Liver (tissue), 9 donors: Measurements from ENCODE around the gene ZGRF1. TPM values are rescaled to one million over a fixed set of nuclear protein-coding genes. Genes with fewer than 3 reads are reported as not detected.

Source experiments
- DNase-seq: peaks from one replicate; pipeline ENCODE4 v3.0.0-alpha.2; 2017; ENCODE audit warnings: low spot score
- H3K27ac ChIP-seq, 2 donors: one replicate each; pipeline ENCODE4 v1.7.0; 2013; ENCODE audit warnings: inconsistent platforms in 2 of 2, low read length in 2 of 2, control low read depth in 1 of 2, low read depth in 1 of 2, mild to moderate bottlenecking in 1 of 2
- H3K27me3 ChIP-seq, 4 donors: one replicate each; pipeline versions ENCODE4 v1.6.1 to v1.7.0; 2013; ENCODE audit warnings: low read length in 3 of 4, inconsistent platforms in 1 of 4, mild to moderate bottlenecking in 1 of 4, moderate library complexity in 1 of 4; ENCODE audit not compliant: control insufficient read depth in 4 of 4, insufficient read depth in 4 of 4
- H3K36me3 ChIP-seq, 4 donors: one replicate each; pipeline versions ENCODE4 v1.6.1 to v1.7.0; 2013; ENCODE audit warnings: low read length in 3 of 4, mild to moderate bottlenecking in 3 of 4, low read depth in 1 of 4, moderate library complexity in 1 of 4; ENCODE audit not compliant: control insufficient read depth in 4 of 4, insufficient read depth in 3 of 4
- H3K4me1 ChIP-seq, 4 donors: one replicate each; pipeline versions ENCODE4 v1.6.1 to v1.7.0; 2013; ENCODE audit warnings: low read length in 3 of 4, mild to moderate bottlenecking in 3 of 4, moderate library complexity in 1 of 4; ENCODE audit not compliant: control insufficient read depth in 4 of 4, insufficient read depth in 4 of 4
- H3K4me3 ChIP-seq, 3 donors: one replicate each; pipeline versions ENCODE4 v1.6.1 to v1.7.0; 2013; ENCODE audit warnings: low read length in 3 of 3, control low read depth in 1 of 3, low read depth in 1 of 3, mild to moderate bottlenecking in 1 of 3
- H3K9ac ChIP-seq, 2 donors: one replicate each; pipeline ENCODE4 v1.7.0; 2013; ENCODE audit warnings: low read length in 2 of 2, mild to moderate bottlenecking in 2 of 2, moderate library complexity in 2 of 2, control low read depth in 1 of 2, low read depth in 1 of 2
- H3K9me3 ChIP-seq, 4 donors: one replicate each; pipeline versions ENCODE4 v1.6.1 to v1.7.0; 2013; ENCODE audit warnings: low read length in 3 of 4; ENCODE audit not compliant: control insufficient read depth in 4 of 4
- EGR1 ChIP-seq, 2 donors: IDR thresholded peaks; 2 replicates each; pipeline ENCODE4 v1.6.1; 2016 to 2018; ENCODE audit warnings: antibody characterized with exemption in 2 of 2, low read depth in 2 of 2
- FOXA1 ChIP-seq: IDR thresholded peaks from 2 replicates; pipeline ENCODE4 v1.6.1; 2016; ENCODE audit warnings: antibody characterized with exemption
- FOXA2 ChIP-seq: IDR thresholded peaks from 2 replicates; pipeline ENCODE4 v1.6.1; 2016; ENCODE audit warnings: antibody characterized with exemption
- GABPA ChIP-seq, 2 donors: IDR thresholded peaks in 1 of 2; conservative IDR thresholded peaks in 1 of 2; 2 replicates each; pipeline ENCODE4 v1.6.1; 2016; ENCODE audit warnings: antibody characterized with exemption in 2 of 2, mild to moderate bottlenecking in 1 of 2, moderate library complexity in 1 of 2
- HNF4G ChIP-seq: IDR thresholded peaks from 2 replicates; pipeline ENCODE4 v1.6.1; 2016; ENCODE audit warnings: antibody characterized with exemption
- JUND ChIP-seq, 2 donors: IDR thresholded peaks; 2 replicates each; pipeline ENCODE4 v1.6.1; 2016; ENCODE audit warnings: antibody characterized with exemption in 2 of 2
- NR2F2 ChIP-seq: IDR thresholded peaks from 2 replicates; pipeline ENCODE4 v1.6.1; 2016; ENCODE audit warnings: antibody characterized with exemption
- RAD21 ChIP-seq, 2 donors: IDR thresholded peaks; 2 replicates each; pipeline ENCODE4 v1.6.1; 2016; ENCODE audit warnings: antibody characterized with exemption in 2 of 2, mild to moderate bottlenecking in 2 of 2
- TAF1 ChIP-seq: conservative IDR thresholded peaks from 2 replicates; pipeline ENCODE4 v1.6.1; 2016; ENCODE audit warnings: antibody characterized with exemption, mild to moderate bottlenecking
- YY1 ChIP-seq: IDR thresholded peaks from 2 replicates; pipeline ENCODE4 v1.6.1; 2016; ENCODE audit warnings: antibody characterized with exemption, mild to moderate bottlenecking
- WGBS: extraction: QIAGEN DNeasy Blood & Tissue Kit; methylation state at CpG from one replicate; pipeline ENCODE4 v1.1.7; 2013; 5-methylcytosine and 5-hydroxymethylcytosine counted together
- polyA plus RNA-seq, 2 donors: library from polyadenylated mRNA; stranded (reverse) in 1 of 2; unstranded in 1 of 2; fragments of 200-250 nt in 1 of 2; fragments of >200 nt in 1 of 2; fragmentation: Nextera tagmentation in 1 of 2; extraction: Ambion mirVana in 1 of 2; gene quantifications; one replicate each; pipeline versions ENCODE4 v1.2.1 to v1.2.3, GENCODE V29; 2013 to 2015
- total RNA-seq, 2 donors: library from RNA; depleted of rRNA; stranded (reverse); fragments of >200 nt; gene quantifications; one replicate each; pipeline ENCODE4 v1.2.3, GENCODE V29; 2014
- TF ChIP-seq, protein P1 (sequence below): IDR thresholded peaks from 2 replicates; pipeline ENCODE4 v1.6.1; 2016; ENCODE audit warnings: antibody characterized with exemption, mild to moderate bottlenecking
- TF ChIP-seq, protein P2 (sequence below): IDR thresholded peaks from 2 replicates; pipeline ENCODE4 v1.6.1; 2016; ENCODE audit warnings: antibody characterized with exemption
- TF ChIP-seq, protein P3 (sequence below): IDR thresholded peaks from 2 replicates; pipeline ENCODE4 v1.6.1; 2016; ENCODE audit warnings: antibody characterized with exemption
- TF ChIP-seq, protein P4 (sequence below): fragments of 150-350 bp; IDR thresholded peaks from 2 replicates; pipeline ENCODE4 v1.5.1; 2017; ENCODE audit warnings: improper control_type of control experiment, low read depth, low read length; ENCODE audit not compliant: missing input control
- donor health status: healthy.
- donor health status: healthy.
- donor health status: healthy.
- donor health status: healthy.
- donor health status: healthy.

Gene ZGRF1
- total and polyA plus RNA-seq, 4 donors, result 0.38 to 12.7 (median 2.1) TPM

DNA sequence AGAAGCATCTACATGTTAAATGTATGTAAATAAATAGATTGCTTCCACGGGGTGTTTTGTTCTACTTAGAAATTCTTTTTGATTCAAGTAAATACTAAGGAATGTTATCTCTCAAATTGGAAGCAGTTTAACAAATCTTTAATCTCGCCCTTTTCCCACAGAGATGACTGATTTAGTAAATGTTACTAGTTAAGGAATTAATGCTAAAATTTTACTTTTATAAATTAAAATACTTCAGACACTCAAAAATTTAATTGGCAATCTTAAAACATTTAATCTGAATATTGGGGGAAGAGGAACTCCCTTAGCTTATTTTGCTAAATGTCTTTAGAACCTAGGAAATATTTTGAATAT lies 12.3 kb upstream of the ZGRF1 start:
- Histone ChIP-seq H3K4me1 (no peaks in the 10 kb centered on the region), H3K27ac (no peak overlapping the region), H3K4me3 (no peak overlapping the region), H3K9ac (no peak overlapping the region), H3K27me3 (no peaks in the 10 kb centered on the region), H3K36me3 (peaks cover 11 to 65% (median 55%) of the 10 kb centered on the region in 4 donors), H3K9me3 (no peaks in the 10 kb centered on the region)
- 59% methylated on average over 2 of the region's 2 CpGs for WGBS
- no peak for TF ChIP-seq EGR1 (IDR thresholded peaks at IDR 0.05; ENCODE audit: low read depth in 2 of 2)
- TF ChIP-seq, protein P1, sequence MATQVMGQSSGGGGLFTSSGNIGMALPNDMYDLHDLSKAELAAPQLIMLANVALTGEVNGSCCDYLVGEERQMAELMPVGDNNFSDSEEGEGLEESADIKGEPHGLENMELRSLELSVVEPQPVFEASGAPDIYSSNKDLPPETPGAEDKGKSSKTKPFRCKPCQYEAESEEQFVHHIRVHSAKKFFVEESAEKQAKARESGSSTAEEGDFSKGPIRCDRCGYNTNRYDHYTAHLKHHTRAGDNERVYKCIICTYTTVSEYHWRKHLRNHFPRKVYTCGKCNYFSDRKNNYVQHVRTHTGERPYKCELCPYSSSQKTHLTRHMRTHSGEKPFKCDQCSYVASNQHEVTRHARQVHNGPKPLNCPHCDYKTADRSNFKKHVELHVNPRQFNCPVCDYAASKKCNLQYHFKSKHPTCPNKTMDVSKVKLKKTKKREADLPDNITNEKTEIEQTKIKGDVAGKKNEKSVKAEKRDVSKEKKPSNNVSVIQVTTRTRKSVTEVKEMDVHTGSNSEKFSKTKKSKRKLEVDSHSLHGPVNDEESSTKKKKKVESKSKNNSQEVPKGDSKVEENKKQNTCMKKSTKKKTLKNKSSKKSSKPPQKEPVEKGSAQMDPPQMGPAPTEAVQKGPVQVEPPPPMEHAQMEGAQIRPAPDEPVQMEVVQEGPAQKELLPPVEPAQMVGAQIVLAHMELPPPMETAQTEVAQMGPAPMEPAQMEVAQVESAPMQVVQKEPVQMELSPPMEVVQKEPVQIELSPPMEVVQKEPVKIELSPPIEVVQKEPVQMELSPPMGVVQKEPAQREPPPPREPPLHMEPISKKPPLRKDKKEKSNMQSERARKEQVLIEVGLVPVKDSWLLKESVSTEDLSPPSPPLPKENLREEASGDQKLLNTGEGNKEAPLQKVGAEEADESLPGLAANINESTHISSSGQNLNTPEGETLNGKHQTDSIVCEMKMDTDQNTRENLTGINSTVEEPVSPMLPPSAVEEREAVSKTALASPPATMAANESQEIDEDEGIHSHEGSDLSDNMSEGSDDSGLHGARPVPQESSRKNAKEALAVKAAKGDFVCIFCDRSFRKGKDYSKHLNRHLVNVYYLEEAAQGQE, result no peak
- no peak for TF ChIP-seq RAD21 (IDR thresholded peaks at IDR 0.05)
- no peak for TF ChIP-seq TAF1
- TF ChIP-seq GABPA (IDR thresholded peaks at IDR 0.05 in 1 of 2, conservative IDR thresholded peaks at IDR 0.05 in 1 of 2), result no peak
- TF ChIP-seq JUND (IDR thresholded peaks at IDR 0.05), result no peak
- TF ChIP-seq, protein P2, sequence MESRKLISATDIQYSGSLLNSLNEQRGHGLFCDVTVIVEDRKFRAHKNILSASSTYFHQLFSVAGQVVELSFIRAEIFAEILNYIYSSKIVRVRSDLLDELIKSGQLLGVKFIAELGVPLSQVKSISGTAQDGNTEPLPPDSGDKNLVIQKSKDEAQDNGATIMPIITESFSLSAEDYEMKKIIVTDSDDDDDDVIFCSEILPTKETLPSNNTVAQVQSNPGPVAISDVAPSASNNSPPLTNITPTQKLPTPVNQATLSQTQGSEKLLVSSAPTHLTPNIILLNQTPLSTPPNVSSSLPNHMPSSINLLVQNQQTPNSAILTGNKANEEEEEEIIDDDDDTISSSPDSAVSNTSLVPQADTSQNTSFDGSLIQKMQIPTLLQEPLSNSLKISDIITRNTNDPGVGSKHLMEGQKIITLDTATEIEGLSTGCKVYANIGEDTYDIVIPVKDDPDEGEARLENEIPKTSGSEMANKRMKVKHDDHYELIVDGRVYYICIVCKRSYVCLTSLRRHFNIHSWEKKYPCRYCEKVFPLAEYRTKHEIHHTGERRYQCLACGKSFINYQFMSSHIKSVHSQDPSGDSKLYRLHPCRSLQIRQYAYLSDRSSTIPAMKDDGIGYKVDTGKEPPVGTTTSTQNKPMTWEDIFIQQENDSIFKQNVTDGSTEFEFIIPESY, result no peak
- no peak for TF ChIP-seq HNF4G
- no peak for TF ChIP-seq YY1
- no peak for DNase-seq

DNA sequence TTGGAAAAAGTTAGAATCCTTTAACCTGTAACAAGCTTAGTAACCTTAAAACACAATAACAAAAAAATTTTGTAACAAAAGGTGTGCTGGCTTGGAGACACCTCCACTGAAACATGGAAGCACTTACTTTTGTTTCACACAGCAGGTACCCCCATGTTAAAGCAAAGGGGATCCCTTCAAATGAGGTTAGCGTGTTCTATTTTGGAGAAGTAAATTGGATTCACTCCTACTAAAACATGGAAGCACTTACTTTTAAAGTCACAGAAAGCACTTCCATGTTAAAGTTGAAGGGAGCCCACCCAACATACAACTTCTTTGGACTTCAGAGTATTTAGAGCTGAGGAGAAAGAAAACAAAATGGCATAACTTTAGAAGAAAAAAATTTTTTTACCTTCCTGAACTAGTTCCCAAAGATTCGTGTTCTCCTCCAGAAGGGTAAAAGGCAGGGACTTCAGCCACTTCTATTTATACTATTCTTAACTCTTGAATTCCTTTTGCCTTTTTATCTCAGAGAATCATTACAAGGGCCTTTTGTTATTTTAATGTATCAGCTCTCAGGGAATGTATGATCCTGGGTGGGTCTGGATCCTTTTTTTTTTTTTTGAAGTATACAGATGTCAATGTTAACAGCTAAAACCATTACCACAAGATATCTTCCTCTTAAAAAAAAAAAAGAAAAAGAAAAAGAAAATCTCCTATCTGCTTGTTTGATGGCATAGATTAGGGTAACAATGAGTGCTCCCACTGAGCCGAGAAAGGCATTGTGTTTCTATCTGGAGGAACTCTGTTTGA lies 11.8 kb upstream of the ZGRF1 start:
- Histone ChIP-seq H3K27ac (no peak overlapping the region), H3K36me3 (peaks cover 9 to 61% (median 50%) of the 10 kb centered on the region in 4 donors), H3K4me3 (no peak overlapping the region), H3K4me1 (no peaks in the 10 kb centered on the region), H3K9me3 (no peaks in the 10 kb centered on the region), H3K9ac (no peak overlapping the region), H3K27me3 (no peaks in the 10 kb centered on the region)
- TF ChIP-seq NR2F2, result no peak
- TF ChIP-seq, protein P3, sequence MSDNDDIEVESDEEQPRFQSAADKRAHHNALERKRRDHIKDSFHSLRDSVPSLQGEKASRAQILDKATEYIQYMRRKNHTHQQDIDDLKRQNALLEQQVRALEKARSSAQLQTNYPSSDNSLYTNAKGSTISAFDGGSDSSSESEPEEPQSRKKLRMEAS, result no peak
- no peak for TF ChIP-seq GABPA (IDR thresholded peaks at IDR 0.05 in 1 of 2, conservative IDR thresholded peaks at IDR 0.05 in 1 of 2)
- TF ChIP-seq, protein P4, sequence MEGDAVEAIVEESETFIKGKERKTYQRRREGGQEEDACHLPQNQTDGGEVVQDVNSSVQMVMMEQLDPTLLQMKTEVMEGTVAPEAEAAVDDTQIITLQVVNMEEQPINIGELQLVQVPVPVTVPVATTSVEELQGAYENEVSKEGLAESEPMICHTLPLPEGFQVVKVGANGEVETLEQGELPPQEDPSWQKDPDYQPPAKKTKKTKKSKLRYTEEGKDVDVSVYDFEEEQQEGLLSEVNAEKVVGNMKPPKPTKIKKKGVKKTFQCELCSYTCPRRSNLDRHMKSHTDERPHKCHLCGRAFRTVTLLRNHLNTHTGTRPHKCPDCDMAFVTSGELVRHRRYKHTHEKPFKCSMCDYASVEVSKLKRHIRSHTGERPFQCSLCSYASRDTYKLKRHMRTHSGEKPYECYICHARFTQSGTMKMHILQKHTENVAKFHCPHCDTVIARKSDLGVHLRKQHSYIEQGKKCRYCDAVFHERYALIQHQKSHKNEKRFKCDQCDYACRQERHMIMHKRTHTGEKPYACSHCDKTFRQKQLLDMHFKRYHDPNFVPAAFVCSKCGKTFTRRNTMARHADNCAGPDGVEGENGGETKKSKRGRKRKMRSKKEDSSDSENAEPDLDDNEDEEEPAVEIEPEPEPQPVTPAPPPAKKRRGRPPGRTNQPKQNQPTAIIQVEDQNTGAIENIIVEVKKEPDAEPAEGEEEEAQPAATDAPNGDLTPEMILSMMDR, result no peak
- TF ChIP-seq FOXA2, result no peak
- TF ChIP-seq, protein P2, result no peak
- no peak for TF ChIP-seq TAF1
- TF ChIP-seq JUND (IDR thresholded peaks at IDR 0.05), result no peak
- no peak for TF ChIP-seq FOXA1
- no peak for TF ChIP-seq RAD21 (IDR thresholded peaks at IDR 0.05)
- TF ChIP-seq EGR1 (IDR thresholded peaks at IDR 0.05; ENCODE audit: low read depth in 2 of 2), result no peak
- no peak for TF ChIP-seq YY1
- TF ChIP-seq HNF4G, result no peak
- 86% methylated on average over 3 of the region's 3 CpGs for WGBS
- DNase-seq, result no peak
